Upper lobe of left lung (tissue), 6 donors: ENCODE results near the gene NUFIP1. TPM values are rescaled to one million over a fixed set of nuclear protein-coding genes. Genes with fewer than 3 reads are reported as not detected.
A peak's percentile ranks its signal among the peaks of the same experiment; 100 is the strongest.

Experiments used
- ATAC-seq, 2 donors: fragments of 200-7000 bp; cut with Tn5 transposase; one replicate each; pipeline ENCODE4 v1.9.1; 2022; ENCODE audit warnings: mild to moderate bottlenecking in 2 of 2, moderate library complexity in 2 of 2; ENCODE audit not compliant: low FRiP score in 2 of 2
- DNase-seq, 2 donors: peaks; one replicate each; pipeline ENCODE4 v3.0.0-alpha.2; 2019 to 2020
- H3K27ac ChIP-seq, 4 donors: fragments of 200-600 bp; sonication (generic); one replicate each; pipeline ENCODE4 v1.5.1; 2016 to 2019
- H3K27me3 ChIP-seq, 4 donors: fragments of 200-600 bp; sonication (generic); one replicate each; pipeline ENCODE4 v1.5.1; 2017 to 2019
- H3K36me3 ChIP-seq, 4 donors: fragments of 200-600 bp; sonication (generic); one replicate each; pipeline ENCODE4 v1.5.1; 2016 to 2019
- H3K4me1 ChIP-seq, 4 donors: fragments of 200-600 bp; sonication (generic); one replicate each; pipeline ENCODE4 v1.5.1; 2018 to 2019
- H3K4me3 ChIP-seq, 4 donors: fragments of 200-600 bp; sonication (generic); one replicate each; pipeline ENCODE4 v1.5.1; 2017 to 2019; ENCODE audit warnings: mild to moderate bottlenecking in 2 of 4, moderate library complexity in 1 of 4
- H3K9me3 ChIP-seq, 4 donors: fragments of 200-600 bp; sonication (generic); one replicate each; pipeline ENCODE4 v1.5.1; 2018 to 2019
- EP300 ChIP-seq, 4 donors: sonication (generic); formaldehyde crosslinking; IDR thresholded peaks; one replicate each; pipeline ENCODE4 v1.5.1; 2017; ENCODE audit warnings: antibody characterized with exemption in 4 of 4, control low read depth in 2 of 4
- POLR2A ChIP-seq, 4 donors: fragments of 450-650 bp; IDR thresholded peaks; one replicate each; pipeline ENCODE4 v1.5.1; 2016 to 2017; ENCODE audit warnings: antibody characterized with exemption in 4 of 4, mild to moderate bottlenecking in 2 of 4
- POLR2AphosphoS5 ChIP-seq, 2 donors: sonication (generic); formaldehyde crosslinking; IDR thresholded peaks; one replicate each; pipeline ENCODE4 v1.5.1; 2017; ENCODE audit warnings: antibody characterized with exemption in 2 of 2
- WGBS, 2 donors: methylation state at CpG; one replicate each; pipeline ENCODE4 v1.1.5; 2017 to 2018; 5-methylcytosine and 5-hydroxymethylcytosine counted together
- total RNA-seq, 6 donors: library from RNA; depleted of rRNA in 4 of 6; stranded (reverse); fragments of >200 nt in 4 of 6; gene quantifications; one replicate each; pipeline versions ENCODE4 v1.1.0 to v1.2.1, GENCODE V29; 2016 to 2021
- TF ChIP-seq, protein P1 (sequence below), 6 experiments: fragments of 450-650 bp in 4 of 6; fragments of 200-600 bp in 2 of 6; sonication (generic) in 2 of 6; IDR thresholded peaks; one replicate each; pipeline ENCODE4 v1.5.1; 2016 to 2019; ENCODE audit warnings: antibody characterized with exemption in 6 of 6
- donor health status: DM: no; HTN: no; CAD: no; lungs with moderate emphysema.
- donor health status: DM: no; HTN: yes; CAD: no; lungs with severe emphysema.

The NUFIP1 gene
- total RNA-seq, 6 donors from 2014 or later = 0.78 to 4.1 (median 3.5) TPM

DNA sequence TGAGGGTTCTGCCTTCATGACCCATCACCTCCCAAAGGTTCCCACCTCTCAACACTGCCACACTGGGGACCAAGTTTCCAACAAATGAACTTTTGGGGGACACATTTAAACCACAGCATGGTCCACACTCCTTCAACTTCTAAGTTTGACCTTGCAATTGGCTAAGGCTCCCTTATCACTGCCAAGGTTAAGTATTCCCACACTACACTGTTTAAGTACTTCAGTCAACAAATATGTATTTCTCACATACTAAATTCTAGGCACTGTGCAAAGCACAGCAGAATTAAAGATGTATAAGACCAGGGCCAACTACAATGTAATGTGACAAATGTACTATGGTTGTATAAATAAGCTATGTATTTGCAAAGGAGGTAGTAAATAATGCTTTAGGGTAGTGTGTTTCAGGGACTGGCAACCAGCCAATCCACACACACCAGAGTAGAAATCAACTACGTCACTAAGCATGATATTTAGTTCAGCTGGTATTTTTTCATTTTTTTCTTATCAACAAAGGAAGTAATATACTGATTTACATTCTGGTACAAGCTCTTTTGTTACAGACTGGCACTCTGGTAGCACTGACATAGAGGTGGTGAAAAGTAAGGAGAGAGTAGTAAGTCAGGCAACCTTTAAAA, 12.2 kb downstream of the NUFIP1 start:
- peaks cover 5 to 44% (median 11%) of the 10 kb centered on the region in 4 donors for H3K36me3 ChIP-seq
- DNase-seq (no peak), ATAC-seq (no peak)
- no peaks in the 10 kb centered on the region for H3K27me3 ChIP-seq
- WGBS, 2 donors = 33 to 58% methylated on average over 1 of the region's 1 CpG
- peaks cover 0 to 19% (median 10%) of the 10 kb centered on the region in 4 donors for H3K4me1 ChIP-seq
- TF ChIP-seq EP300 (IDR thresholded peaks at IDR 0.05) (no peak), POLR2AphosphoS5 (IDR thresholded peaks at IDR 0.05) (no peak), POLR2A (IDR thresholded peaks at IDR 0.05) (no peak)
- TF ChIP-seq, protein P1, sequence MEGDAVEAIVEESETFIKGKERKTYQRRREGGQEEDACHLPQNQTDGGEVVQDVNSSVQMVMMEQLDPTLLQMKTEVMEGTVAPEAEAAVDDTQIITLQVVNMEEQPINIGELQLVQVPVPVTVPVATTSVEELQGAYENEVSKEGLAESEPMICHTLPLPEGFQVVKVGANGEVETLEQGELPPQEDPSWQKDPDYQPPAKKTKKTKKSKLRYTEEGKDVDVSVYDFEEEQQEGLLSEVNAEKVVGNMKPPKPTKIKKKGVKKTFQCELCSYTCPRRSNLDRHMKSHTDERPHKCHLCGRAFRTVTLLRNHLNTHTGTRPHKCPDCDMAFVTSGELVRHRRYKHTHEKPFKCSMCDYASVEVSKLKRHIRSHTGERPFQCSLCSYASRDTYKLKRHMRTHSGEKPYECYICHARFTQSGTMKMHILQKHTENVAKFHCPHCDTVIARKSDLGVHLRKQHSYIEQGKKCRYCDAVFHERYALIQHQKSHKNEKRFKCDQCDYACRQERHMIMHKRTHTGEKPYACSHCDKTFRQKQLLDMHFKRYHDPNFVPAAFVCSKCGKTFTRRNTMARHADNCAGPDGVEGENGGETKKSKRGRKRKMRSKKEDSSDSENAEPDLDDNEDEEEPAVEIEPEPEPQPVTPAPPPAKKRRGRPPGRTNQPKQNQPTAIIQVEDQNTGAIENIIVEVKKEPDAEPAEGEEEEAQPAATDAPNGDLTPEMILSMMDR (IDR thresholded peaks at IDR 0.05) = no peak
- H3K9me3 ChIP-seq = no peaks in the 10 kb centered on the region
- H3K4me3 ChIP-seq = no peak overlapping the region
- no peak overlapping the region for H3K27ac ChIP-seq

DNA sequence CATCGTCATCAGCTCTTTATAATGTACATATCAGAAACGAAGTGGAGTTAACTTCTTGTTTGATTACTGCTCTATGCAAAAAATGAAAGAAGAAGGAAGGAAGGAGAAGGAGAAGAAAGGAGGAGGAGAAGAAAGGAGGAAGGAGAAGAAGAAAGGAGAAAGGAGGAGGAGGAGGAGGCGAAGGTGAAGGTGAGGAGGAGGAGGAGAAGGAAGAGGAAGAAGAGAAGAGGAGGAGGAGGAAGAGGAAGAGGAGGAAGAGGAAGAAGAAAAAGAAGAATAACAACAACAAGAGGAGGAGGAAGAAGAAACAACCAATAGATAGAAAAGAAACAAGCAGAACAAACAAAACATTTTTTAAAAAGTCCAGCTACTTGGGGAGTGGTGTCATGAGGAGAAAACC, 13.1 kb downstream of the NUFIP1 start:
- peaks cover 0 to 19% (median 10%) of the 10 kb centered on the region in 4 donors for H3K4me1 ChIP-seq
- DNase-seq (no peak), ATAC-seq (no peak)
- 81 to 89% methylated on average over 3 of the region's 3 CpGs for WGBS, 2 donors
- no peaks in the 10 kb centered on the region for H3K27me3 ChIP-seq
- H3K36me3 ChIP-seq = peaks cover 5 to 44% (median 11%) of the 10 kb centered on the region in 4 donors
- H3K4me3 ChIP-seq = no peak overlapping the region
- no peak overlapping the region for H3K27ac ChIP-seq
- no peaks in the 10 kb centered on the region for H3K9me3 ChIP-seq
- no peak for TF ChIP-seq POLR2AphosphoS5 (IDR thresholded peaks at IDR 0.05)
- no peak for TF ChIP-seq EP300 (IDR thresholded peaks at IDR 0.05)
- TF ChIP-seq, protein P1 (IDR thresholded peaks at IDR 0.05) = no peak
- no peak for TF ChIP-seq POLR2A (IDR thresholded peaks at IDR 0.05)

DNA sequence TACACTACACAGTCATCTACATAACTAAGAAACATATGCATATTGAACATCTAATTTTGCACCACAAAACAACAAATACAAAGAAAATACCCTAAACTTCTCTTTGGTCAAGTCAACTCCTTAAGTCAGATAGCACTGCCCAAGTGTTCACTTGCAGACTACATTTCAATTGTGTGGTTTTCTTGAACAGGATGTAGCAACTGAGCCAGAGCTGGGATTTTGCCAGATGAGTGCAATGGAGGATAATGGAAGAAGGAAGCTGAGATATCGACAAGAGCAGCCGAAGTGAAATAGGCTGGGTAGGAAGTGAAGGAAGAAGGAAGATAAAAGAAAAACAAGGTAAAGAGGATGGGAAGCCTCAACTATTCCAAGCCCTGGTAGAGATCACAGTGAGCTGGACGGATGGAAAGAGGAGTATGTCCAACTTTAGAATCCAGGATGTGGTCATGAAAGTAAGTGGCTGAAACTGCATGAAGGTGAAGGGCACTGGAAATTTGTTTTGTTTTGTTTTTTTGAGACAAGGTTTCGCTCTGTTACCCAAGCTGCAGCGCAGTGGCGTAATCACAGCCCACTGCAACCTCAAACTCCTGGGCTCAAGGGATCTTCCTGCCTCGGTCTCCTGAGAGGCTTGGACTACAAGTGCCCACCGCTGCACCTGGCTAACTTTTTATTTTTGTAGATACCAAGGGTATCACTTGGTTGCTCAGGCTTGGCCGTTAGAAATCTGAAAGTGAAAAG, 15.0 kb downstream of the NUFIP1 start:
- ATAC-seq (peak in 1 of 2 donors; percentile 49), DNase-seq (peak in 1 of 2 donors; percentile 54)
- H3K4me3 ChIP-seq = no peak overlapping the region
- TF ChIP-seq EP300 (IDR thresholded peaks at IDR 0.05) (no peak), POLR2AphosphoS5 (IDR thresholded peaks at IDR 0.05) (no peak), POLR2A (IDR thresholded peaks at IDR 0.05) (no peak)
- TF ChIP-seq, protein P1 (IDR thresholded peaks at IDR 0.05) = no peak
- peaks cover 0 to 29% (median 4%) of the 10 kb centered on the region in 4 donors for H3K36me3 ChIP-seq
- H3K9me3 ChIP-seq = no peaks in the 10 kb centered on the region
- peak overlapping the region in 1 of 4 donors; percentile 18 for H3K27ac ChIP-seq
- H3K4me1 ChIP-seq = peaks cover 4 to 19% (median 10%) of the 10 kb centered on the region in 4 donors
- H3K27me3 ChIP-seq = no peaks in the 10 kb centered on the region
- 48 to 62% methylated on average over 9 of the region's 9 CpGs for WGBS, 2 donors

DNA sequence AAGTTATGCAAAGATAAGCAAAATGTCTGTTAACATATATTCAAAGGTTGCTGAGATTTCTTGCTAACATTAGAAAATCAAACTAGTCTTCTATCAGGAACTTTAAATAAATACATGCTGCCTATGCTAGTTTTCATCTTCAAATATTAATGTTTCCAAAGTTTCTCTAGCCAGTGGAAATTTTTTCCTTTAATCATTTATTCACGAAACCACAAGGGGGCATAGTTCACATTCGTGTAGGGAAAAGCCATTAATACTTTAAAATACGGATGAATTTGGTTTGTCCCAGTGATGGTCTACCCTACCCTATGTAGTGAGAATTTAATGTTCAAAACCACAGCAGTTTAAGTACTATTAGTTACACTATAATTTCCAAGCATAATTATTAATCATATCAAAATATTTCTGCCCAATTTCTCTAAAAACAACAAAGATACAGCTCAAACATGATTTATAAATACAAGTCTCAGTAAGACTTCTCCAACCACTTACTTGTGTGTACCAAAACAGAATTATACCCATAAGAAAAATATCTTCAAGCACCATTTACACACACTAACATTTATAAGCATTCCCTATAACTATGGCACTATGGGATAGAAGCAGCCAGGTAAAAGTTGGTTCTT, 16.2 kb downstream of the NUFIP1 start:
- WGBS, 2 donors = 8 to 9% methylated on average over 3 of the region's 3 CpGs
- peaks cover 0 to 17% (median 0%) of the 10 kb centered on the region in 4 donors for H3K36me3 ChIP-seq
- no peak overlapping the region for H3K27ac ChIP-seq
- TF ChIP-seq EP300 (IDR thresholded peaks at IDR 0.05) (no peak), POLR2A (IDR thresholded peaks at IDR 0.05) (no peak)
- TF ChIP-seq, protein P1 (IDR thresholded peaks at IDR 0.05) = peak in 5 of 6 experiments; percentile 35 to 54 (median 41)
- no peaks in the 10 kb centered on the region for H3K27me3 ChIP-seq
- H3K9me3 ChIP-seq = no peaks in the 10 kb centered on the region
- ATAC-seq = no peak
- no peak overlapping the region for H3K4me3 ChIP-seq
- H3K4me1 ChIP-seq = peaks cover 4 to 19% (median 12%) of the 10 kb centered on the region in 4 donors
- no peak for DNase-seq
